Measurements from ENCODE around the gene PDXP.
"Not testable (repeated sequence)": the region's sequence is repeated elsewhere in the genome, so short reads cannot be mapped to it uniquely, and the experiment has no call there.

PDXP gene

GRCh38 chr22:37650463-37651136 lies 7.9 kb upstream of the PDXP start:
- Histone ChIP-seq H3K4me1 (ENCODE audit: control insufficient read depth, insufficient read depth, low read length, unreplicated experiment) (no peaks in the 10 kb centered on the region), H3K4me3 (ENCODE audit: low read depth, low read length) (no peak overlapping the region), H3K79me2 (ENCODE audit: control insufficient read depth, insufficient read depth, low read length, unreplicated experiment) (no peaks in the 10 kb centered on the region), H2AFZ (ENCODE audit: low read length, unreplicated experiment) (no peak overlapping the region), H3K36me3 (ENCODE audit: insufficient read depth, low read length) (no peaks in the 10 kb centered on the region), H3K27ac (ENCODE audit: low read depth, low read length) (no peak overlapping the region), H3K27me3 (ENCODE audit: insufficient read depth, low read length) (no peaks in the 10 kb centered on the region)

- H3K4me1 ChIP-seq (ENCODE audit: control insufficient read depth, insufficient read depth, low read length, unreplicated experiment), result peaks cover 6% of the 10 kb centered on the region
- no peaks in the 10 kb centered on the region for H3K27me3 ChIP-seq (ENCODE audit: insufficient read depth, low read length)
- no peaks in the 10 kb centered on the region for H3K36me3 ChIP-seq (ENCODE audit: insufficient read depth, low read length)
- H3K79me2 ChIP-seq (ENCODE audit: control insufficient read depth, insufficient read depth, low read length, unreplicated experiment), result peaks cover 7% of the 10 kb centered on the region
- H3K4me3 ChIP-seq (ENCODE audit: low read depth, low read length), result no peak overlapping the region
- H3K27ac ChIP-seq (ENCODE audit: low read depth, low read length), result no peak overlapping the region
- H2AFZ ChIP-seq (ENCODE audit: low read length, unreplicated experiment), result no peak overlapping the region
Measured at GRCh38 chr22:37654563-37655251, 3.8 kb upstream of the PDXP start.

- Histone ChIP-seq H2AFZ (ENCODE audit: low read length, unreplicated experiment) (no peak overlapping the region), H3K4me3 (ENCODE audit: low read depth, low read length) (no peak overlapping the region), H3K79me2 (ENCODE audit: control insufficient read depth, insufficient read depth, low read length, unreplicated experiment) (peaks cover 12% of the 10 kb centered on the region), H3K27me3 (ENCODE audit: insufficient read depth, low read length) (no peaks in the 10 kb centered on the region), H3K36me3 (ENCODE audit: insufficient read depth, low read length) (no peaks in the 10 kb centered on the region), H3K27ac (ENCODE audit: low read depth, low read length) (no peak overlapping the region), H3K4me1 (ENCODE audit: control insufficient read depth, insufficient read depth, low read length, unreplicated experiment) (peaks cover 10% of the 10 kb centered on the region)
Measured at GRCh38 chr22:37655252-37655563, 3.3 kb upstream of the PDXP start.

- H3K79me2 ChIP-seq (ENCODE audit: control insufficient read depth, insufficient read depth, low read length, unreplicated experiment), result peaks cover 26% of the 10 kb centered on the region
- H3K36me3 ChIP-seq (ENCODE audit: insufficient read depth, low read length); H3K27me3 ChIP-seq (ENCODE audit: insufficient read depth, low read length); H3K27ac ChIP-seq (ENCODE audit: low read depth, low read length); H2AFZ ChIP-seq (ENCODE audit: low read length, unreplicated experiment); H3K4me3 ChIP-seq (ENCODE audit: low read depth, low read length): not testable (repeated sequence)
- peaks cover 19% of the 10 kb centered on the region for H3K4me1 ChIP-seq (ENCODE audit: control insufficient read depth, insufficient read depth, low read length, unreplicated experiment)
Measured at GRCh38 chr22:37656583-37656982, 1.9 kb upstream of the PDXP start.

GRCh38 chr22:37657590-37658132 lies 862 bp upstream of the PDXP start:
- Histone ChIP-seq H3K27ac (ENCODE audit: low read depth, low read length) (0 out of 2 replicates have a peak overlapping the region, but pooled peaks have one; percentile 21), H3K4me1 (ENCODE audit: control insufficient read depth, insufficient read depth, low read length, unreplicated experiment) (peaks cover 20% of the 10 kb centered on the region), H3K4me3 (ENCODE audit: low read depth, low read length) (peak overlapping the region; percentile 79), H3K36me3 (ENCODE audit: insufficient read depth, low read length) (no peaks in the 10 kb centered on the region), H2AFZ (ENCODE audit: low read length, unreplicated experiment) (peak overlapping the region; percentile 79), H3K79me2 (ENCODE audit: control insufficient read depth, insufficient read depth, low read length, unreplicated experiment) (peaks cover 33% of the 10 kb centered on the region), H3K27me3 (ENCODE audit: insufficient read depth, low read length) (no peaks in the 10 kb centered on the region)

- Histone ChIP-seq H2AFZ (ENCODE audit: low read length, unreplicated experiment) (no peak overlapping the region), H3K27ac (ENCODE audit: low read depth, low read length) (no peak overlapping the region), H3K4me1 (ENCODE audit: control insufficient read depth, insufficient read depth, low read length, unreplicated experiment) (peaks cover 20% of the 10 kb centered on the region), H3K36me3 (ENCODE audit: insufficient read depth, low read length) (no peaks in the 10 kb centered on the region), H3K79me2 (ENCODE audit: control insufficient read depth, insufficient read depth, low read length, unreplicated experiment) (peaks cover 33% of the 10 kb centered on the region), H3K4me3 (ENCODE audit: low read depth, low read length) (peak overlapping the region; percentile 79), H3K27me3 (ENCODE audit: insufficient read depth, low read length) (no peaks in the 10 kb centered on the region)
Measured at GRCh38 chr22:37659066-37659896, 758 bp downstream of the PDXP start.

- Histone ChIP-seq H3K79me2 (ENCODE audit: control insufficient read depth, insufficient read depth, low read length, unreplicated experiment) (peaks cover 37% of the 10 kb centered on the region), H3K27ac (ENCODE audit: low read depth, low read length) (no peak overlapping the region), H3K4me3 (ENCODE audit: low read depth, low read length) (peak overlapping the region; percentile 79), H3K27me3 (ENCODE audit: insufficient read depth, low read length) (no peaks in the 10 kb centered on the region), H3K36me3 (ENCODE audit: insufficient read depth, low read length) (no peaks in the 10 kb centered on the region), H2AFZ (ENCODE audit: low read length, unreplicated experiment) (no peak overlapping the region), H3K4me1 (ENCODE audit: control insufficient read depth, insufficient read depth, low read length, unreplicated experiment) (peaks cover 20% of the 10 kb centered on the region)
Measured at GRCh38 chr22:37659897-37660708, 1.6 kb downstream of the PDXP start.

DNA sequence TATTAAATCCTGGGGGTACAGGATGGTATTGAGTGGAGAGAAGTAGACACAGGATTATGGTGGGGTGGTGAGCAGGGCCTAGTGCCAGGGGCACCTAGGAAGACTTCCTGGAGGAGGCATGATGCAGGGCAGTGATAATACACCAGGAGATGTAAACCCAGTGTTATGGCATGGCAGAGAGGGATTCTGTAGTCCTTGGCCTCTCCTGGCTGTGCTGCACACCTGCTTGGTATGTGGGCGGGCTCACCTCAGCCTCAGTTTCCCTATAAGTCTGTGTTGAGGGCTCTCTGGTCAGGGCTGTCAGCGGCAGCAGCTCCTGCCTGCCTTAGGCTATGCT lies 2.2 kb downstream of the PDXP start:
- no peaks in the 10 kb centered on the region for H3K36me3 ChIP-seq (ENCODE audit: insufficient read depth, low read length)
- H3K4me1 ChIP-seq (ENCODE audit: control insufficient read depth, insufficient read depth, low read length, unreplicated experiment), result peaks cover 20% of the 10 kb centered on the region
- no peak overlapping the region for H2AFZ ChIP-seq (ENCODE audit: low read length, unreplicated experiment)
- peaks cover 37% of the 10 kb centered on the region for H3K79me2 ChIP-seq (ENCODE audit: control insufficient read depth, insufficient read depth, low read length, unreplicated experiment)
- H3K4me3 ChIP-seq (ENCODE audit: low read depth, low read length), result peak overlapping the region; percentile 79
- no peaks in the 10 kb centered on the region for H3K27me3 ChIP-seq (ENCODE audit: insufficient read depth, low read length)
- H3K27ac ChIP-seq (ENCODE audit: low read depth, low read length), result no peak overlapping the region

DNA sequence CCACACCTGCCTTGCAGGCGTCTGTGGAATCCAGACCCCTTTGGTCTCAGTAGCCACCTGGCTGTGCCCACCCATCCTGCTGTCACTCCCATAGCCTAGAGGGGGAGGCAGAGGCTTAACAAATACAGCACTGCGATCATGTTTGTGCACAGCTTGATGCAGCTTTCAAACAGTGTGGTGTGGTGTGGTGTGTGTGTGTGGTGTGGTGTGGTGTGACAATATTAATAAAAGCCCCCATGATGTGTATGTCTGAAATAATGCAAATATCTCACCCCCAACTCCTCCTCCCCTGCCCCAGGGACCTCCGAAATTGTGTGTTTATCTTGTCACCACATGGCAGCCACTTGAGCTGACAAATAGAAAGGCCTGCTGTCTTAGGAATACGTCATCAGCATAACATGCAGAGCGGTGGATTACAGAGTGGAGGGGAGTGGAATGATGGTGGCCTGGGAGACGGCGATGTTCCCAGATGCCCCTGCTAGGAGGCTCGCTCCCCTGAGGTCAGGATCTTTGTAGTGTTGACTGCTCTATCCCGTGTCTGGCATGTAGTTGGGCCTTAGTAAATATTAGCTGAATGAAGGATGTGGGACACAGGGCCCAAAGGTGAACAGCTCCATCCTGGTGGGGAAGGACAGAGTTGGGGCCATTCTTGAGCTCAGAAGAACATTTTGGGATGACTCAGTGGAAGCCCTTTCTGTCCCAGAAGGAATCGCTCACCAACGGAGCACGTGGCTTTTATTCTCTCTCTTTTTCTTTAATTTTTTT lies 2.8 kb downstream of the PDXP start:
- Histone ChIP-seq H3K27ac (ENCODE audit: low read depth, low read length) (no peak overlapping the region), H3K27me3 (ENCODE audit: insufficient read depth, low read length) (no peaks in the 10 kb centered on the region), H3K36me3 (ENCODE audit: insufficient read depth, low read length) (no peaks in the 10 kb centered on the region), H3K4me3 (ENCODE audit: low read depth, low read length) (peak overlapping the region; percentile 79; the same call in 1 of the 2 replicates), H3K79me2 (ENCODE audit: control insufficient read depth, insufficient read depth, low read length, unreplicated experiment) (peaks cover 37% of the 10 kb centered on the region), H3K4me1 (ENCODE audit: control insufficient read depth, insufficient read depth, low read length, unreplicated experiment) (peaks cover 20% of the 10 kb centered on the region), H2AFZ (ENCODE audit: low read length, unreplicated experiment) (no peak overlapping the region)

Measured in ACC112 (cell line).